Fibroblast of lung (primary cell): ENCODE results near the gene DCTN2.
"Not testable (repeated sequence)": the region's sequence is repeated elsewhere in the genome, so short reads cannot be mapped to it uniquely, and the experiment has no call there.

Source experiments
- EZH2 ChIP-seq: IDR thresholded peaks from 2 replicates; pipeline ENCODE4 v1.5.1; 2012; ENCODE audit warnings: low read length, control low read depth, mild to moderate bottlenecking; ENCODE audit errors: missing control alignments
- TF ChIP-seq, protein P1 (sequence below), 2 donors: IDR thresholded peaks in 1 of 2; conservative IDR thresholded peaks in 1 of 2; 1 replicate in 1 of 2; 2 replicates in 1 of 2; pipeline ENCODE4 v1.5.1; 2011 to 2012; ENCODE audit warnings: low read length in 2 of 2, control low read depth in 1 of 2, inconsistent platforms in 1 of 2, low read depth in 1 of 2, mild to moderate bottlenecking in 1 of 2

GRCh38 chr12:57495051-57495701 is 51.8 kb downstream of the DCTN2 start:
- TF ChIP-seq, protein P1, sequence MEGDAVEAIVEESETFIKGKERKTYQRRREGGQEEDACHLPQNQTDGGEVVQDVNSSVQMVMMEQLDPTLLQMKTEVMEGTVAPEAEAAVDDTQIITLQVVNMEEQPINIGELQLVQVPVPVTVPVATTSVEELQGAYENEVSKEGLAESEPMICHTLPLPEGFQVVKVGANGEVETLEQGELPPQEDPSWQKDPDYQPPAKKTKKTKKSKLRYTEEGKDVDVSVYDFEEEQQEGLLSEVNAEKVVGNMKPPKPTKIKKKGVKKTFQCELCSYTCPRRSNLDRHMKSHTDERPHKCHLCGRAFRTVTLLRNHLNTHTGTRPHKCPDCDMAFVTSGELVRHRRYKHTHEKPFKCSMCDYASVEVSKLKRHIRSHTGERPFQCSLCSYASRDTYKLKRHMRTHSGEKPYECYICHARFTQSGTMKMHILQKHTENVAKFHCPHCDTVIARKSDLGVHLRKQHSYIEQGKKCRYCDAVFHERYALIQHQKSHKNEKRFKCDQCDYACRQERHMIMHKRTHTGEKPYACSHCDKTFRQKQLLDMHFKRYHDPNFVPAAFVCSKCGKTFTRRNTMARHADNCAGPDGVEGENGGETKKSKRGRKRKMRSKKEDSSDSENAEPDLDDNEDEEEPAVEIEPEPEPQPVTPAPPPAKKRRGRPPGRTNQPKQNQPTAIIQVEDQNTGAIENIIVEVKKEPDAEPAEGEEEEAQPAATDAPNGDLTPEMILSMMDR (conservative IDR thresholded peaks at IDR 0.05 in 1 of 2, IDR thresholded peaks at IDR 0.05 in 1 of 2; ENCODE audit: low read depth in 1 of 2, low read length in 2 of 2): not testable (repeated sequence)
- not testable (repeated sequence) for TF ChIP-seq EZH2
